WTC11 (cell line): Measurements from ENCODE around the gene WDR89. TPM values are rescaled to one million over a fixed set of nuclear protein-coding genes. Genes with fewer than 3 reads are reported as not detected.

Experiments
- ATAC-seq: fragments of 200-7000 bp; cut with Tn5 transposase; 2 replicates; pipeline ENCODE4 v1.10.0; 2021; ENCODE audit warnings: mild to moderate bottlenecking, moderate library complexity
- CTCF ChIA-PET: fragments of 300-600 bp; sonication (Branson Sonifier 250); formaldehyde crosslinking; loops from one replicate; lab custom pipeline; 2021; ENCODE audit warnings: antibody characterized with exemption; lab: Charles Lee
- POLR2A ChIA-PET: fragments of 350-600 bp; sonication (Branson Sonifier 250); formaldehyde crosslinking; loops from one replicate; lab custom pipeline; 2021; ENCODE audit warnings: antibody characterized with exemption; lab: Charles Lee
- DNase-seq: peaks from one replicate; pipeline ENCODE4 v3.0.0; 2021; ENCODE audit warnings: low spot score
- H3K27ac Mint-ChIP-seq: 2 replicates; pipeline ENCODE4 v1.8.0; 2021; ENCODE audit warnings: mixed read lengths
- H3K27me3 Mint-ChIP-seq: 2 replicates; pipeline ENCODE4 v1.8.0; 2021; ENCODE audit warnings: low read depth, mild to moderate bottlenecking, moderate library complexity, mixed read lengths
- H3K36me3 Mint-ChIP-seq: 2 replicates; pipeline ENCODE4 v1.8.0; 2021; ENCODE audit warnings: mixed read lengths
- H3K4me1 Mint-ChIP-seq: 2 replicates; pipeline ENCODE4 v1.8.0; 2022; ENCODE audit warnings: mixed read lengths
- H3K4me3 Mint-ChIP-seq: 2 replicates; pipeline ENCODE4 v1.8.0; 2021; ENCODE audit warnings: mild to moderate bottlenecking, moderate library complexity, mixed read lengths
- H3K9me3 Mint-ChIP-seq: 2 replicates; pipeline ENCODE4 v1.8.0; 2021; ENCODE audit warnings: mixed read lengths
- CBFB ChIP-seq: sonication (generic); formaldehyde crosslinking; IDR thresholded peaks from 2 replicates; pipeline ENCODE4 v1.8.1; 2022; ENCODE audit warnings: mild to moderate bottlenecking, low read depth, missing genetic modification reagents
- CREM ChIP-seq: sonication (generic); formaldehyde crosslinking; IDR thresholded peaks from 2 replicates; pipeline ENCODE4 v1.8.1; 2022; ENCODE audit warnings: mild to moderate bottlenecking, missing genetic modification reagents, moderate library complexity
- E2F4 ChIP-seq: sonication (generic); formaldehyde crosslinking; IDR thresholded peaks from 2 replicates; pipeline ENCODE4 v1.8.1; 2022; ENCODE audit warnings: low read depth, mild to moderate bottlenecking, moderate library complexity, missing genetic modification reagents, borderline replicate concordance
- EMX1 ChIP-seq: fragments of 250-450 bp; sonication (Bioruptor Pico); IDR thresholded peaks from 2 replicates; pipeline ENCODE4 v1.8.0; 2021; ENCODE audit warnings: mild to moderate bottlenecking
- IRF1 ChIP-seq: sonication (generic); formaldehyde crosslinking; IDR thresholded peaks from 2 replicates; pipeline ENCODE4 v1.8.0; 2023; ENCODE audit warnings: missing genetic modification reagents
- JAZF1 ChIP-seq: fragments of 250-450 bp; sonication (Bioruptor Pico); IDR thresholded peaks from 2 replicates; pipeline ENCODE4 v1.9.0; 2021; ENCODE audit warnings: moderate library complexity, mild to moderate bottlenecking, inconsistent platforms
- MXD4 ChIP-seq: fragments of 250-450 bp; sonication (Bioruptor Pico); IDR thresholded peaks from 2 replicates; pipeline ENCODE4 v1.8.0; 2021; ENCODE audit warnings: mild to moderate bottlenecking, moderate library complexity, borderline replicate concordance
- MYBL2 ChIP-seq: sonication (generic); formaldehyde crosslinking; IDR thresholded peaks from 2 replicates; pipeline ENCODE4 v1.8.1; 2023; ENCODE audit warnings: mild to moderate bottlenecking, moderate library complexity, missing genetic modification reagents
- NR2C2 ChIP-seq: sonication (generic); formaldehyde crosslinking; IDR thresholded peaks from 2 replicates; pipeline ENCODE4 v1.8.0; 2022; ENCODE audit warnings: mild to moderate bottlenecking, missing genetic modification reagents
- OVOL2 ChIP-seq: fragments of 250-450 bp; sonication (Bioruptor Pico); IDR thresholded peaks from 2 replicates; pipeline ENCODE4 v1.9.0; 2021; ENCODE audit warnings: mild to moderate bottlenecking, borderline replicate concordance
- RORB ChIP-seq: fragments of 250-450 bp; sonication (Bioruptor Pico); IDR thresholded peaks from 2 replicates; pipeline ENCODE4 v1.9.0; 2021; ENCODE audit warnings: mild to moderate bottlenecking
- SMAD3 ChIP-seq: sonication (generic); formaldehyde crosslinking; IDR thresholded peaks from 2 replicates; pipeline ENCODE4 v1.8.0; 2022; ENCODE audit warnings: missing genetic modification reagents, mild to moderate bottlenecking, borderline replicate concordance
- SP1 ChIP-seq: sonication (generic); formaldehyde crosslinking; conservative IDR thresholded peaks from 2 replicates; pipeline ENCODE4 v1.8.1; 2022; ENCODE audit warnings: missing genetic modification reagents
- ZBTB21 ChIP-seq: sonication (generic); formaldehyde crosslinking; IDR thresholded peaks from 2 replicates; pipeline ENCODE4 v1.8.1; 2023; ENCODE audit warnings: mild to moderate bottlenecking, missing genetic modification reagents, borderline replicate concordance
- ZNF219 ChIP-seq: sonication (generic); formaldehyde crosslinking; IDR thresholded peaks from 2 replicates; pipeline ENCODE4 v1.8.0; 2023; ENCODE audit warnings: missing genetic modification reagents, mild to moderate bottlenecking, borderline replicate concordance
- ZNF416 ChIP-seq: fragments of 250-450 bp; sonication (Bioruptor Pico); IDR thresholded peaks from 2 replicates; pipeline ENCODE4 v1.9.0; 2021; ENCODE audit warnings: mild to moderate bottlenecking, inconsistent platforms
- ZNF671 ChIP-seq: fragments of 250-450 bp; sonication (Bioruptor Pico); IDR thresholded peaks from 2 replicates; pipeline ENCODE4 v1.8.0; 2021; ENCODE audit warnings: mild to moderate bottlenecking
- total RNA-seq: library from RNA; stranded (reverse); gene quantifications from 3 replicates; pipeline ENCODE4 v1.2.3, GENCODE V29; 2021
- TF ChIP-seq, protein P1 (sequence below): sonication (generic); formaldehyde crosslinking; IDR thresholded peaks from 2 replicates; pipeline ENCODE4 v1.8.1; 2022; ENCODE audit warnings: mild to moderate bottlenecking, missing genetic modification reagents, moderate library complexity, borderline replicate concordance
- TF ChIP-seq, protein P2 (sequence below): sonication (generic); formaldehyde crosslinking; IDR thresholded peaks from 2 replicates; pipeline ENCODE4 v1.8.1; 2022; ENCODE audit warnings: missing genetic modification reagents, borderline replicate concordance
- TF ChIP-seq, protein P3 (sequence below): sonication (generic); formaldehyde crosslinking; IDR thresholded peaks from 2 replicates; pipeline ENCODE4 v1.8.0; 2022; ENCODE audit warnings: mild to moderate bottlenecking, missing genetic modification reagents

Gene WDR89
- total RNA-seq, 1 experiment from 2014 or later = 27.5 TPM

GRCh38 chr14:63682727-63683593 lies 41.3 kb upstream of the WDR89 start:
- no peak for DNase-seq
- Mint-ChIP-seq H3K9me3 (no peaks in the 10 kb centered on the region), H3K4me1 (no peaks in the 10 kb centered on the region), H3K36me3 (no peaks in the 10 kb centered on the region), H3K27me3 (no peaks in the 10 kb centered on the region), H3K27ac (no peak overlapping the region), H3K4me3 (no peak overlapping the region)
- CTCF ChIA-PET = interaction anchor here (1.0 kb wide), 1 partner anchor 14 kb away, joined by 3 read pairs; no protein-coding TSS in a partner anchor
- no peak for ATAC-seq
- no peak for TF ChIP-seq SP1
- no peak for TF ChIP-seq ZBTB21 (CRISPR knock-in tag)
- TF ChIP-seq IRF1 = no peak
- no peak for TF ChIP-seq MXD4 (CRISPR knock-in tag)
- TF ChIP-seq E2F4 (CRISPR knock-in tag) = no peak
- no peak for TF ChIP-seq ZNF219
- TF ChIP-seq SMAD3 = no peak
- no peak for TF ChIP-seq MYBL2
- TF ChIP-seq CBFB (CRISPR knock-in tag) = no peak
- TF ChIP-seq NR2C2 (CRISPR knock-in tag) = no peak
- no peak for TF ChIP-seq ZNF416 (CRISPR knock-in tag)
- POLR2A ChIA-PET = interaction anchor here (0.5 kb wide), 1 partner anchor 41 kb away, joined by 3 read pairs; no protein-coding TSS in a partner anchor

DNA sequence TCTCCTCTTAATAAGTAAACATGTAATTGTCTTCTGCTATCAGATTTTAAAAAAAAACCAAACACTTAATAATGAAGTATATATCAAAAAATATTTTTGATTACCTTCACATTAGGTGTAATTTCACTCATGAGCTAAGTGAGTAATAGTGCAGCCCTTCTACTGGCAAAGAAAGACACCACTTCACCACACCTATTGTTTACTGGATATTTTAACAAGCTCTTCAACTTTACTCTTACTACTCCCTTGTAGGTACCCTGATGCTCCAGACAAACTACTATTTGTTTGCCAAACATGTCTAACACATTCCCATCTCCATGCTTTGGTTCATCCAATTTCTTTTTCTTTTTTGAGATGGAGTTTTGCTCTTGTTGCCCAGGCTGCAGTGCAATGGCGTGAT lies 36.9 kb upstream of the WDR89 start:
- Mint-ChIP-seq H3K36me3 (no peaks in the 10 kb centered on the region), H3K9me3 (no peaks in the 10 kb centered on the region)
- TF ChIP-seq, protein P1, sequence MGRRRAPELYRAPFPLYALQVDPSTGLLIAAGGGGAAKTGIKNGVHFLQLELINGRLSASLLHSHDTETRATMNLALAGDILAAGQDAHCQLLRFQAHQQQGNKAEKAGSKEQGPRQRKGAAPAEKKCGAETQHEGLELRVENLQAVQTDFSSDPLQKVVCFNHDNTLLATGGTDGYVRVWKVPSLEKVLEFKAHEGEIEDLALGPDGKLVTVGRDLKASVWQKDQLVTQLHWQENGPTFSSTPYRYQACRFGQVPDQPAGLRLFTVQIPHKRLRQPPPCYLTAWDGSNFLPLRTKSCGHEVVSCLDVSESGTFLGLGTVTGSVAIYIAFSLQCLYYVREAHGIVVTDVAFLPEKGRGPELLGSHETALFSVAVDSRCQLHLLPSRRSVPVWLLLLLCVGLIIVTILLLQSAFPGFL (CRISPR knock-in tag) = no peak
- TF ChIP-seq OVOL2 (CRISPR knock-in tag) (no peak), MXD4 (CRISPR knock-in tag) (no peak), ZNF671 (CRISPR knock-in tag) (no peak), JAZF1 (no peak), EMX1 (CRISPR knock-in tag) (no peak), CREM (CRISPR knock-in tag) (no peak), RORB (CRISPR knock-in tag) (no peak), CBFB (CRISPR knock-in tag) (no peak)
- TF ChIP-seq, protein P2, sequence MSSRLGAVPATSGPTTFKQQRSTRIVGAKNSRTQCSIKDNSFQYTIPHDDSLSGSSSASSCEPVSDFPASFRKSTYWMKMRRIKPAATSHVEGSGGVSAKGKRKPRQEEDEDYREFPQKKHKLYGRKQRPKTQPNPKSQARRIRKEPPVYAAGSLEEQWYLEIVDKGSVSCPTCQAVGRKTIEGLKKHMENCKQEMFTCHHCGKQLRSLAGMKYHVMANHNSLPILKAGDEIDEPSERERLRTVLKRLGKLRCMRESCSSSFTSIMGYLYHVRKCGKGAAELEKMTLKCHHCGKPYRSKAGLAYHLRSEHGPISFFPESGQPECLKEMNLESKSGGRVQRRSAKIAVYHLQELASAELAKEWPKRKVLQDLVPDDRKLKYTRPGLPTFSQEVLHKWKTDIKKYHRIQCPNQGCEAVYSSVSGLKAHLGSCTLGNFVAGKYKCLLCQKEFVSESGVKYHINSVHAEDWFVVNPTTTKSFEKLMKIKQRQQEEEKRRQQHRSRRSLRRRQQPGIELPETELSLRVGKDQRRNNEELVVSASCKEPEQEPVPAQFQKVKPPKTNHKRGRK (CRISPR knock-in tag) = no peak
- TF ChIP-seq, protein P3, sequence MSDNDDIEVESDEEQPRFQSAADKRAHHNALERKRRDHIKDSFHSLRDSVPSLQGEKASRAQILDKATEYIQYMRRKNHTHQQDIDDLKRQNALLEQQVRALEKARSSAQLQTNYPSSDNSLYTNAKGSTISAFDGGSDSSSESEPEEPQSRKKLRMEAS = no peak
- TF ChIP-seq, all 79 proteins: peak for 0
- DNase-seq = no peak
- Mint-ChIP-seq H3K4me1 (no peaks in the 10 kb centered on the region), H3K27ac (no peak overlapping the region), H3K27me3 (no peaks in the 10 kb centered on the region), H3K4me3 (no peak overlapping the region)
- no peak for ATAC-seq
- CTCF ChIA-PET = interaction anchor here (1.0 kb wide), 1 partner anchor 186 kb away, joined by 6 read pairs; no protein-coding TSS in a partner anchor
- POLR2A ChIA-PET = interaction anchor here (0.6 kb wide), 1 partner anchor 70 kb away, joined by 5 read pairs; no protein-coding TSS in a partner anchor
